Stimulated activated CD8-positive, alpha-beta memory T cell treated with anti-CD3 and anti-CD28 coated beads, Interleukin-15, amount 100 ng/mL, for 4 hours (primary cell): ENCODE measurements around the gene PGM2.
"Not testable (repeated sequence)": the region's sequence is repeated elsewhere in the genome, so short reads cannot be mapped to it uniquely, and the experiment has no call there.

Experiments
- DNase-seq, 2 donors: peaks; one replicate each; pipeline ENCODE4 v3.0.0-alpha.2; 2020; ENCODE audit warnings: low read depth in 2 of 2

Gene PGM2

DNA sequence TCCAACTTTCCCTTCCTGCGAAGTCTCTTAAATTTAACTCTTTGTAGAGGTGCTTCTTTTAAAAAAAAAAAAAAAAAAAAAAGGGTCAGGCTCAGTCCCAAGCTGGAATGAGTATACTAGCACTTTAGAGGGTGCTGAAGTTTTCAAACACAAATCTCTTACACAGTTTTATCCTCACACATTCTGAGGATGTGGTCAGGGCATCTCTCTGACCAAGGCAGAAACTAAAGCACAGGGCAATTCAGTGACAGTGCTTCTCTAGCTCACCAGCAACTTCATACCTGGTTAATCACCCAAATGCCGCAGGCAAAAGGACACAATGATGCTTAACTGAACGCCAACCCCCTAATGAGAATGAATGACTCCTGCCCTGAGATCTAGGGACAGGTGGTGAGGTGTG lies 9.8 kb upstream of the PGM2 start:
- no peak for DNase-seq

DNA sequence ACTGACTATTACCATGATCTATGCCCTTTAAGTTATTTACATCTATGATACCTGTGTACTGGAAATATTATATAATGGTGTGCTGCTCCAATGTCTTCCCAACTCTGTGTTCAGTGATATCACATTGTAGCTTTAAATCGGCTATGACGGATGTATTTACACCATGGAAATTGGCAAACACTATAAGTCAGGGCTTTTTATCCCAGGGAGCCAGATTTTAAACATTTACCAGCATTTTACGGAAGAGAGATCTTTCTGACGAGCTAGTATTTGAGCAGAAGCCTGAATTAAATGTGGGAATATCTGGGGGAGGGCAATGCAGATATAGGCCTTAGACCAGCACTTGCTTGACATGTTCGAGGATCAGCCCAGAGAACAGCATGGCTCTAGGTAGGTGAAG lies 7.7 kb upstream of the PGM2 start:
- no peak for DNase-seq

DNA sequence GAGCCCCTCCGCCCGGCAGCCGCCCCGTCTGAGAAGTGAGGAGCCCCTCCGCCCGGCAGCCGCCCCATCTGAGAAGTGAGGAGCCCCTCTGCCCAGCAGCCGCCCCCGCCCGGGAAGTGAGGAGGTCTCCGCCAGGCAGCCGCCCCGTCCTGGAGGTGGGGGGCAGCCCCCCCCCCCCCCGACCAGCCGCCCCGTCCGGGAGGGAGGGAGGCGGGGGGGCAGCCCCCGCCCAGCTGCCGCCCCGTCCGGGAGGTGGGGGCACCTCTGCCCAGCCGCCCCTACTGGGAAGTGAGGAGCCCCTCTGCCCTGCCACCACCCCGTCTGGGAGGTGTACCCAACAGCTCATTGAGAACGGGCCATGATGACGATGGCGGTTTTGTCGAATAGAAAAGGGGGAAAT lies 6.0 kb upstream of the PGM2 start:
- not testable (repeated sequence) for DNase-seq

DNA sequence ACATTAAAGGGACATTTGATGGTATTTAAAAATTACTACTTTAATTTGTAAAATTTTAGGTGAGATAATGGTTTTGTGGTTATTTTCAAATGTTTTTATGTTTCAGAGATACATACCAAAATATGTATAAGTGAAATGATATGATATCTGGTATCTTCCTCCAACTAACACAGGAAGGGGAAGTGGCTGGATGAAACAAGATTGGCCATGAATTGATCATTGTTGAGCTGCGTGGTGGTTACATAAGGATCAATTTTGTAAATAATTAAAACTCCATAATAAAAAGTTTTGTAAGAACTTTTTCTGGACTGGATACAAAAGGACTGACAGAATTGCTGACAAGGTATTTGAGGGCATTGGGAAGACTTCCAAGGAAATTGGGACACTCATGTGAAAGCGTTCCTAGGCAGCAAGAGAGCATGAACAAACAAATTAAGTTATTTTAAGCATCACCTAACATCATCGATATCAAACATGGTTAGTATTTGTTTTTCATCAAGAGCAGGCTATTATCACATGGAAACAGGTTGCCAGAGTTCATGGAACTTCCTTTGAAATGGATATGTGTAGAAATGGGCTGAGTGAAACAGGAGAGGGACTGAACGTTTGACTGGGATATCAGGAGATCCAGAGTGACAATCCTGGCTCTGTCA lies 4.4 kb upstream of the PGM2 start:
- DNase-seq = no peak

DNA sequence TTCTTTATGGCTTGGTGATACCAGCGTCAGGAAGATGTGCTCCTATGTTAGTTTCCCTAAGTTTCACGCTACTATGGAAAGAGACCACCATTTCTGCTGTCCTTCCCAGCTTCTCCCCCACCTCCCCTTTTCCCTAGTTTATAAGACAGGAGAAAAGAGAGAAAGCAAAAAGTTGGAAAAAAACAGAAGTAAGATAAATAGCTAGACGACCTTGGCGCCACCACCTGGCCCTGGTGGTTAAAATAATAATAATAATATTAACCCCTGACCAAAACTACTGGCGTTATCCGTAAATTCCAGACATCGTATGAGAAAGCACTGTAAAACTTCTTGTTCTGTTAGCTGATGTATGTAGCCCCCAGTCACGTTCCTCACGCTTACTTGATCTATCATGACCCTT lies 985 bp upstream of the PGM2 start:
- DNase-seq = not testable (repeated sequence)

DNA sequence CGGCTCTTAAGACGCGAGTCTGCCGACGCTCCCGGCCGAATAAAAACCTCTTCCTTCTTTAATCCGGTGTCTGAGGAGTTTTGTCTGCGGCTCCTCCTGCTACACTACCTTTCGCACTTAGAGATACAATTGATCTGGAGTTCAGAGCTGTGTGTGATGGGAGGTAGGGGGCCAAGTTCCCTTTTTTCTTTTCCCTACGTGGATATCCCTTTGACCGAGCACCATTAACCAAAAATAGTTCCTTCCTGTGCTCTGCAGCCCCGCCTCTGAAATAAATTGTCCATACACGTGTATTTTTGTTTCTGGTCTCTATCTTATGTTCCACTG lies 555 bp upstream of the PGM2 start:
- DNase-seq = no peak

DNA sequence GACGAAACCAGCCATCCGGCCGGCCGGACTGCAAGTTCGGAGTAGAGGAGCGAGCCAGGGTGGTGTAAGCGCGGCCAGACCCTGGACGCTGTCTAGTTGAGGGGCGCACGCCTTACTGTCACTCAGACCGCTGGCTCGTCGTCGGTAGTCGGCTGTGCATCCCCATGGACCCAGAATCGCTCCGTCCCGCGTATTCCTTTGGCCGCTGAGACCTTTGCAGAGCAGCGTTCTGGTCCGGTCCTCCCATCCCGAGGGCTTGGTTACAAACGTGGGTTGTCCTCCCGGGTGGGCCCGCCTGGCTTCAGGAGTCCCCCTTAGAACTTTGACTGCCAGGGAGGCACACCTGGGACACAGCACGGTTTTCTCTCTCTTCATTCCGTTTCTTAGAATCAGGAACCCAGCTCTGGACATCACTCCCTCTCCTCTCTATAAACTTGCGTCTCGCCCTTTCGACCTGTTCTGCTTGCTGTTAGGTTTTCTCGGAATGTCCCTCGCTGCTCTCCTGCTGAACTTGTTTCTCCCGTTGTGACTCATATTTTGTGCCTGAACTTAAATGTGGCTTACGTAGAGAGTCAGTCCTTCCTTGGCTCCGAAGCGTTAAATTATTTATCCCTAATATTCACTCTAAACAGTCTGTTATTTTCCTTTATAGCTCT lies 672 bp downstream of the PGM2 start:
- DNase-seq = no peak

DNA sequence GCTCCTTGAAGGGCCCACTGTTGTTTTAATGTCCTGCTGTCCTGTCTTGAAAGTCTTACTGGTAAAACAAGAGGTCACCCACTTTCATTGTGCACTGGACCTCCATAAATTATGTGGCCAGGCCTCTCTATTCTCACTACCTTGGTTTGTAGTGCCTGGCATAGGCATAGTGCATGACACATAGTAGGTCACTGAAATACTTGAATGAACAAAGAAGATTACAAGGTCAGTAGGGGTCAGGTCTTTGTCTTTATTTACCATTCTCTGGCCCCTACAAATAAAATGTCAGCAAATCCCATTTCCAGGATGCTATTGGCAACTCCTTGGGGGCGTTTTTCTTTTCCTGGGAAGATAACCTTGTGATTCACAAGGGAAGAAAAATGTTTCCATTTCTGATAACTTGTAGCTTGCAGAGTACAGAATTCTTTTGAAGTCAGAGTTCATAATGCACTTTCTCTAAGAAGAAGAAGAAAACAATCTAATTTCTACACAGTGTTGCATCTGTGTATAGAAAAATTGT lies 1.4 kb downstream of the PGM2 start:
- DNase-seq = no peak

DNA sequence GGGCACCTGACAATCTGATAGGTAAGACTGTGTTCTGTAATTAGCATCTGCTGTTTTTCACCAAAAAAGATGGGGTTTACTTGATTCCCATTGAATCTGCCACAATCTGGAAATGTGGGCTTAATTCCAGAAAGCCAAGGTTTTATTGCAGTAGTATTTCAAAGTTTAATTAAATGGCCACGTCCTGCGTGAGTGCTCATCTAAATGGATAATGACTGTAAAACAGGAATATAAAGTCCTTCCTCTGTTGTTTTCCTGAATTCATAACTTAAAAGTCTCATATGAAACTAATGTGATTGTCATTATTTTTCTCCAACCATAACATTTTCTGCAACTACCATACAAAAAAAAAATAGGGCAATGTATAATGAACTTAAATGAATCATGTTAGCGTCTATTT lies 2.4 kb downstream of the PGM2 start:
- no peak for DNase-seq

DNA sequence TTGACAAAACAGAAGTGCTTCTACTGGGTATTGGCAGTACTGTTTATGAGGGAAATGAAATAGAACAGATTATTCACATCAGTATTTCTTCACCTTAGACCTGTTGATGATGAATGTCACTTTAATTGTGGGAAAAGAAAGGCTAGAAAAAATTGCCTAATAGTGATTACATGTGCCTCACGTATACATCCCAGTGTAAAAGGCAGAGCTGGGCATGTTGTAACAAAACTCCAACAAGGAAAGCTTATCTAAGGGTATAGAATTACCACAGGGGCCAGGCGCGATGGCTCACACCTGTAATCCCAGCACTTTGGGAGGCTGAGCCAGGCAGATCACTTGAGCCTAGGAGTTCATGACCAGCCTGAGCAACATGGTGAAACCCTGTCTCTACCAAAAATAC lies 4.2 kb downstream of the PGM2 start:
- no peak for DNase-seq

DNA sequence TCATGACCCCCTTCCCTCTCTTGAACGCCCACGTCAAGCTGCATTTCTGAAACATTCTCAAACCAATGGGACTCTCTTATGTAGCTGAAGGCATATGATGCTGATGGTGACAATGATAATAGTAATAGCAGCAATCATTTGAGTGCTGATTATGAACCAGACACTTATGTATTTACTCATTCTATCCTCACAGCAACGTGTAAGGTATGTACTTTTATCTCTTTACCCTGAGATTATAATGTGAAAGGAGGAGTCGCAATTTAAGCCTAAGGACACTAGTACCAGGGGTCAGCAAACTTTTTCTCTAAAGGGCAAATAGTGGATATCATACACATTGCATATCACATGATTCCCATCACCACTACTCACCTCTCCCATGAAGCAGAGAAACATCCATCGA lies 8.5 kb downstream of the PGM2 start:
- DNase-seq = no peak

DNA sequence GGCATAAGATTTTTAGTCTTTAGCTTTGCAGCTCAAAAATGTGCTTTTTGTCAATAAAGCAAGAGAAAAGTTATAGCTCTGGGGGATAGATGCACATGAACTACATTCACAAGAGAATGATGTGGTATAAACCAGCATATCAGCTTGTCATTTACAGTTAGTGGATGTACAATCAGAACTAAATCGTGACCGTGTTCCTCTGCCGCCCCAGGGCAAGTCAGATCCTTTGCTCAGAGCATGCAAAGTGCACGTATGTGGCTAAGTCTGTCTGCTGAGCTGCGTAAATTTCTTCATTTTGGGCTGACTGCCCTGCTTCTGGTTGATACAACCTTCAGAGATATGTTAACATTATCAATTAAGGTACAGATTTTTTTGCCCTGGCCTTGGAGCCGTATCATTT lies 9.3 kb downstream of the PGM2 start:
- DNase-seq = no peak

DNA sequence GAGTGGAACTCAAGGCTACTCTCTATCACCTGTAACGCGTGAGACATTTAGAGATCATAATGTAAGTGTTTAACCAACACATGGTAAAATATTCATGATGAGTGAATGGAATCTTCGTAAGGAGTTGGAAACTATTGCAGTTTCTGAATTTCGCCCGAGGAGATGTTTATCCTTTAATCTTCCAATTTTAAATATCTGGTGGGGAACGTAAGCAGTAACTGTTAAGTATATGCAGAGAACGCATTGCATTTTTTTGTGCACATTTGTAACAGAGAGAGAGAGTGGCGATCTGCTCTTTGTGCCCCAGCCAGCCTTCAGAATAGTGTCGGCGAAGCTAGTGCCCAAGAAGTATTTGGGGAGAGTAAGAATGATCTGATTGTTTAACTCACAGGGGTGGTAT lies 9.8 kb downstream of the PGM2 start:
- DNase-seq = no peak

DNA sequence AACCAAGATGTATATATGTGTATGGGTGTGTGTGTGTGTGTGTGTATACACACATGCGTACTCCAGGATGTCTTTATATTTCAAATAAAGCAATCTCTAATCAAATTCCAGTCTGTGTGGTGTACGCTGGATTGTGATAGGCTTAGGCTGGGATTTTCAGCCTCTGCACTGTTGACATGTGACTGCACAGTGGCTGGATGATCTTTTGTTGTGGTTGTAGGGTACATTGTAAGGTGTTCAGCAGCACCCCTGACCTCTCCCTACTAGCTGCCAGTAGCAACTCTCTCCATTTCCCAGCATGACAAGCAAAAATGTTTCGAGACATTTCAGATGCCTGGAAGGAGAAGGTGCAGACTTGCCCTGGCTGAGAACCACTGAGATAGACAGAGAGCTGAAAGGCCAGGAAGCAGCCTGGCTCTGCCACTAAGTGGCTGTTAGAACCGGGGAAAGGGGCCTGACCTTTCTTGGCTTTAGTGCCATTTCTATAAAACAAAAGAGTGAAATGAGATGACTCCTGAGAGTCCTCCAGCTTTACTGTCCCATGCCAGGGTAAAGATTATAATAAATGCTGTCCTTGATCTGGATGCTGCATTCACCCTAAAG lies 10.5 kb downstream of the PGM2 start:
- DNase-seq = no peak

DNA sequence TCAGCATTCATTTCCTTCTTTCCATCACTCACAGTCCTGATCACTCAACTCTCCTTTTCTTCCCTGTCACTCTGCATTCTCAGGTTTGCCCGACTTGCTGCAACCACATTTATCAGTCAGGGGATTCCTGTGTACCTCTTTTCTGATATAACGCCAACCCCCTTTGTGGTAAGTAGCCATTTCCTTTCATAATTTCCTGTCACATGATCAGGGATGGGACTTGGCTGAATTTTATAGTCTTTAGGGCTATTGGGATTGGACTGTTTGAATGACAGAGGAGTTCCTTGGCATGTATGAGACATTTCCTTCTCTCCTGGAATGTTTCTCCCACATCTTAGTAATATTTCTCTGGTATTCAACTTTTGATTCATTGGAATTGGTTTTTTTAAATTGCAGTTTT lies 11.0 kb downstream of the PGM2 start:
- DNase-seq = no peak

DNA sequence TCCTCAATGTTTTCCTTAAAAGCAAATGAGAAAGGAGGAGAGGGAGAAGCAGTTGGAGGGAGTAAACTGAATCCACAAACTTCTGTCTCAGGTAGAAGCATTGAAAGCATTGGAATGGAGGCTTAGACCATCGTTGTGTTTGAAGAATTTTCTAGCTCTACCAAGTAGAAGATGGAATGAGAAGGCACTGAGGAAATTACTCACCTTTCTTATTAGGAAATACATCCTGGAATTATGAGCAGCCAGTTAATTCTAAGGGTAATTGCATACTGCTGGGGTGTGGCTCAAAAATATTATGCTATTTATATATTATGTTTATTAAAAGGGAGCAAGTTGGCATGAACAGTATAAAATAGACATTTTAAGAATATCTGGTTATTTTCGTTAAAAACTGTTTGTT lies 12.9 kb downstream of the PGM2 start:
- no peak for DNase-seq

DNA sequence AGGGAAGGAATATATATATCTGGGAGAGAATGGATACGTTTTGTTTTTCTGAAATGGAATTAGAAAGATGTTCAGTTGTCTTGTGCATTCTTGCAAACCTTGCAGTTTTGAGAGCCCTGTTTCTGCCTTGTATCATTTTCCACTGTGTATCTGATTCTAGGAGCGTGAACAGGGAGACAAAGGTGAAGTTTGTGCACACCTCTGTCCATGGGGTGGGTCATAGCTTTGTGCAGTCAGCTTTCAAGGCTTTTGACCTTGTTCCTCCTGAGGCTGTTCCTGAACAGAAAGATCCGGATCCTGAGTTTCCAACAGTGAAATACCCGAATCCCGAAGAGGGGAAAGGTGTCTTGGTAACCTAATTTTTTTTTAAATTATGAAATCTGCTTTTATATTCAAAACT lies 17.7 kb downstream of the PGM2 start:
- no peak for DNase-seq

DNA sequence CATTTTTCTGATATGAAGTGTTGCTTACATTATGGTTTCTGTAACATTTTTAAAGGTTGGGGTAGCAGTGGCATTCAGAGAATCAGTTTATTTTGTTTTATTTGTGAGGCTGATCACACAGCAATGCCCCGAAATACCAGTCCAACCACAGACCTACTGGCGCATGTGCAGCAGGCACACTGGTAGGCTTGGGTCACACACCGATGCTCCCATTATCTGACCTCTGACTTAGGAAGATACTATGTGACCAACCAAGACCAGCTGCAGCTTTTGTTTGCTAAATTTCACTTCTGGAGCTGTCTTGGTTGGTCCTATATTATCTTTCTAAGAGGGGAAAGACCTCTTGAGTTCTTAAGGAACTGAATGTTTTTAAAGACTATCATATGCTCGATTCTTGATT lies 18.7 kb downstream of the PGM2 start:
- DNase-seq = no peak

DNA sequence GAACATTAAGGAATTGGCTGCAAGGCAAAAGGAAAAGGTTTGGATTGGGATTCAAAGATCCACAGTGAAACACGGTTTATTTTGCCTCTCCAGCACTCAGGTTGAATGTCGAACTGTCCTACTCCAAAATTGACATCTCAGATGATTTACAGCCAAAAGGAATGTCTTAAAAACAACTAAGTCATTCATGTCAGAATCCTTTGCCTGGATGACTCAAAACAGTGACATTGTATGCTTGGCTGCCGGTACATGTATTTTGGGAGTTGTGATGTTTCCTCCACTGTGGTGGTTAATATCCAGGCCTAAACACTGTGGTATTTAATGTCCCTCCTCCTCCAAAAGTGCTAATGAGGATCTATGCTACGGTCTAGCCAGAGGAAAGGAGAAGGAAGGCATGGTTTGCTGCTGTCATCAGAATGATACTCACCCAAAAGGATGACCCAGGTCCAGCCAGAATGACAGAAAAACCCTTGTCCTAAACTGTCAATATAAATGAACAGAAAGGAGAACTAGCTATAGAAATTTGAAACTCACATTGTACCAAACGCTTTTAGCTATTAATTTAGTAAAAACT lies 20.9 kb downstream of the PGM2 start:
- no peak for DNase-seq

DNA sequence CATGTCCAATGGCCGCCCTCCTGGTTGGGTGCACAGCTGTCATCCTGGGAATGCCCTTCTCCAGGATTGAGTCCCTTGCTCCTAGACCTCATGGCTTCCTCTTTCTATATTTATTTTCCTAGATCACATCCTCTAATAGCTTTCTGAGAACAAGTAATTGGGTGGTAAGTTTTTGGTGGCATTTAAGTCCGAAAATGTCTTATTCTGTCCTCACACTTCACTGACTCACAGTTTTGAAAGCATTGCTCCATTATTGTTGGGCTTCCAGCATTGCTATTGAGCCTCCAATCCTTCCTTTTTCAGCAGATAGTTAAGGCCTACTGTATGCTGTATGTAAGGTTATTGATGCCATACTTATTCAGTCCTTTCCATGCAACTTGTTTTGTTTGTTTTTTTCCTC lies 25.9 kb downstream of the PGM2 start:
- DNase-seq = no peak

DNA sequence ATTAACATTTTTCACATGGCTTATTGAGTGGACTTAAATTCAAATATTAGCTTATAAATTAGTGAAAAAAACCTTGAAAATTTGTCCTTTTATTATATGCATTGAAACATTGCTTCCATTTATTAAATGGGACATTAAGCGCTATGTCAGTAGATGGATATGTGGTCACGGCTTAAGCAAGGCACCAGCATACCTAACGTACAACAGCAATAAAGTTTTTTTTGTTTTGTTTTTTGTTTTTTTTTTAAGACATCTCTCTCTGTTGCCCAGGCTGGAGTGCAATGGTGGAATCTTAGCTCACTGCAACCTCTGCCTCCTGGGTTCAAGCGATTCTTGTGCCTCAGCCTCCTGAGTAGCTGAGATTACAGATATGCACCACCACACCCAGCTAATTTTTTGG lies 31.6 kb downstream of the PGM2 start:
- DNase-seq = no peak

DNA sequence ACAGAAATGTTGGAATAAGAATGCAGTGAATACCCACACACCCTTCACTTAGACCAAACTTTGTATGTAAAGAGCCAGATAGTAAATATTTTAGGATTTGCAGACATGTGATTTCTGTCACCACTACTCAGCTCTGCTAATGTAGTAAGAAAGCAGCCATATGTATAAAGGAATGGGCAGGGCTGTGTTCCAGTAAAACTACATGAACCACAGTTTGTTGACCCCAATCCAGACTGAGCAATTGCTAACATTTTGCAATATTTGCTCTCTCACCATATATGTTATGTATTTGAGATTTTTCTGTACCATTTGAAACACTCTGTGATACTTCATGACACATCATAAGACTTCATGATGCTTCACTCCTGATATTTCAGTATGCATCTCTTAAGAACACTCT lies 32.4 kb downstream of the PGM2 start:
- DNase-seq = no peak

DNA sequence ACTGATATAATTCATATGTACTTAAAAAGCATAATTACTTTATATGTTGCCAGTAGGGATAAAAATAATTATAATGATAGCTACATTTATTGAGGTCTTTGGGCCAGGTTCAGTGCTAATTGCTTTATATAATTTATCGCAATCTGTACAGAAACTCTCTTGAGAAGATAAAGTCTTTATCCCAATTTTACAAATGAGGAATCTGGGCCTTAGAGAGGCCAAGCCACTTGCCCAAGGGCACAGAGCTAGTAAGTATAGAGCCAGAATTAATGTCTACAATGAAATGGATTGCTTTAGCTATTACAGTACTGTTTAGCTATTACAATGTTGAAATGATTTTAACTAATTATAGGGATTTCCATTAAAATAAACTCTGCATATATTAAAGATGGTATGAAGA lies 33.8 kb downstream of the PGM2 start:
- DNase-seq = no peak
